GM18498 (cell line): ENCODE results near the gene CWH43.
A peak's percentile ranks its signal among the peaks of the same experiment; 100 is the strongest.
"Not testable (repeated sequence)": the region's sequence is repeated elsewhere in the genome, so short reads cannot be mapped to it uniquely, and the experiment has no call there.

Experiments used
- ATAC-seq: cut with Tn5 transposase; IDR thresholded peaks from one replicate; pipeline ENCODE4 v1.9.1; 2021; ENCODE audit warnings: mild to moderate bottlenecking, moderate library complexity; ENCODE audit not compliant: unreplicated experiment

CWH43 gene

GRCh38 chr4:48974979-48975640 lies 11.0 kb upstream of the CWH43 start:
- ATAC-seq = no peak

- ATAC-seq = no peak
Measured at GRCh38 chr4:48976041-48976440, 10.0 kb upstream of the CWH43 start.

DNA sequence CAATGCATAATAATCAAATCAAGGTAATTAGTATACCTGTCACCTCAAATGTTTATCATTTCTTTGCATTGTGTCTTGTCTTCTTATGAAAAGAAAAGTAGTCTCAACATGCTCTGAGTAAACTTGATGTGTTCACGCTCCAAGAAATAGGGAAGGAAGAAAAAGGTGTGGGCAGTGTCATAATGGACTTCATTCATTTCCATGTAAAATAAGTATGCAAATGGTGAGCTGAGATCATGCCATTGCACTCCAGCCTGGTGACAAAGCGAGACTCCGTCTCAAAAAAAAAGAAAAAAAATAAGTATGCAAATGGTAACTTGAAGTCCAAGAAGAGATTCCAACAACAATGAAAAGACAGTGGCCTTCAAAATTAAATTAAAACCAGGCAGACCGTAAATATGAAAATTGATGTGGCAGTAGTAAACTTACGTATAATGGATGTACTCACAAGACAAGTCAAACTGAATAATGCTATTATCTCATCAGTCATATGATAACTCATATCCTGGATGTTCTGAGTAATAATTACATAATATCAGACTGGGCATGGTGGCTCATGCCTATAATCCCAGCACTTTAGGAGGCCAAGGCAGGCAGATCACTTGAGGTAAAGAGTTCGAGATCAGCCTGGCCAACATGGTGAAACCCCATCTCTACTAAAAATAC lies 6.0 kb upstream of the CWH43 start:
- no peak for ATAC-seq

DNA sequence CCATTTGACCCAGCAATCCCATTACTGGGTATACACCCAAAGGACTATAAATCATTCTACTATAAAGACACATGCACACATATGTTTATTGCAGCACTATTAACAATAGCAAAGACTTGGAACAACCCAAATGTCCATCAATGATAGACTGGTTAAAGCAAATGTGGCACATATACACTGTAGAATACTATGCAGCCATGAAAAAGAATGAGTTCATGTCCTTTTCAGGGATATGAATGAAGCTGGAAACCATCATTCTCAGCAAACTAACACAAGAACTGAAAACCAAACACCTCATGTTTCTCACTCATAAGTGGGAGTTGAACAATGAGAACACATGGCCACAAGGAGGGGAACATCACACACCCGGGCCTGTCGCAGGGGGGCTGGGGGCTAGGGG lies 2.1 kb upstream of the CWH43 start:
- not testable (repeated sequence) for ATAC-seq

DNA sequence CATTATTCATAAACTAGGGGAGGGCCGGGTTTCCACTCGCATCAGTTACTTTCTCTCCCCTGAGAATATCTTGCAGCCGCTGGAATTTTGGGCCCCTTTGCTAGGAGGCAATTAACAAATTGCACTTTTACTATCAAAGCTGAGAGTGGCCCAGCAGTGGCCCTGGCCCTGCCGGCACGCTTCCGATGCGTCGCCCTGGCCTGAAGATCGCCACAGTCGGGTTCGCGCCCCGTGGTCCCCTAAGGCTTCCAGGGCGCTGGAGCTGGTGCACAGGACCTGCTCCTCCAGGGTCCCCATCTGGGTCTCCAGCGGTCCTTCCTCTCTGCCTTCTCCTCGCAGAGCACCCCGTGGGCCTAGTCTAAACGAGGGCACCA lies 486 bp upstream of the CWH43 start:
- no peak for ATAC-seq

DNA sequence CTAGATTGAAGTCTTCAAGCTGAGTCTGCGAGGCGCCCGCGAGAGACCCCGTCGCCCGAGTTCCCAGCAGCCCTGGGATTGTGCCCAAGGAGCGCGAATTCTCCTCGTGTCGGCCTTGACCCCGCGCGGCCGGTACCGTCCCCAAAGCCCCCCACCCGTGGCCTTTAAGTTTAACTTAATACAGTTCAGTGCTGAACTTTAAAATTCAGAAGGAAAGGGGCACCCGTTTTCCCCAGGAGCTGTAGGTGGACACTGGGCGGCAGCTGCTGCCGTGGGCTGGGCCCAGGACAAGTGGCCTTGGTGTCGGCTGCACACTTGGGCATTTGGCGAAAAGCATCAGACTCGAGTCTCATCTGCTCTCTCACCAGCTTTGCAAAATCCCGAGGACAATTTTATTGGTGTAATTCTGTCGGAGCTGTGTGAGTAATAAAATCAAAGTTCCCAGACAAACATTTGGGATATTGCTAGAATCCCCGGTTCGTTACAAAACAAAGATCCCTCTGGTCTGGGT lies 634 bp downstream of the CWH43 start:
- no peak for ATAC-seq

DNA sequence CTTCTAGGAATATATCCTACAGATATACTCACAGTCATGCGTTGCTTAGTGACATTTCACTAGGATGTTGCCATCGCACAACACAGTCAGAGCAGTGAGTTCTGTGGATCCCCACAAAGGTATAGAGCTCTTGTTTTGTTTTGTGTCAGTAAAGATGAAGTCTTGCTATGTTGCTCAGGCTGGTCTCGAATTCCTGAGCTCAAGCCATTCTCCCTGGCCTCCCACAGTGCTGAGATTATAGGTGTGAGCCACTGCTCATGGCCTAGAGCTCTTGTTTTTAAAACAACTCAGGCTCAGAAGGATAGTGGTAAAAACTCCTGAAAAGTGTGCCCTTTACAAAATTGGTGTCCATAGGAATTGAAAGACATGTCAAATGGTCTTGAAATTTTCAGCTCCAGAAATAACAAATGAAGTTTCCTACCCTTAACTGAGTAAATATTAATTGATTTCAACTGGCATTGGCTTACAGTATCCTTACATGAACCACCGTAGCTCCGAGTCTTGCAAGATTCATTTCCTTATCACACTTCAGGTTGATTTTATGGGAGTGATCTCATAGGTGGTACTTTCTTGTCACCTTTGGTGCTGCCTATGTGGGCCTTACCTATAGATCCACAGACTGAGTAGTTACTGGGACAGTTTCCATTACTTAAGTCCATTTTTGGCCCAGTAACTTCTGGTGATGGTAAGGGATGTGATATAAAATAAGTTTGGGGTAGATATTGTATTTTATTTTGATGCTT lies 3.6 kb downstream of the CWH43 start:
- no peak for ATAC-seq

GRCh38 chr4:48991357-48991756 lies 5.3 kb downstream of the CWH43 start:
- no peak for ATAC-seq

- ATAC-seq = no peak
Measured at GRCh38 chr4:48997962-48998361, 11.9 kb downstream of the CWH43 start.

DNA sequence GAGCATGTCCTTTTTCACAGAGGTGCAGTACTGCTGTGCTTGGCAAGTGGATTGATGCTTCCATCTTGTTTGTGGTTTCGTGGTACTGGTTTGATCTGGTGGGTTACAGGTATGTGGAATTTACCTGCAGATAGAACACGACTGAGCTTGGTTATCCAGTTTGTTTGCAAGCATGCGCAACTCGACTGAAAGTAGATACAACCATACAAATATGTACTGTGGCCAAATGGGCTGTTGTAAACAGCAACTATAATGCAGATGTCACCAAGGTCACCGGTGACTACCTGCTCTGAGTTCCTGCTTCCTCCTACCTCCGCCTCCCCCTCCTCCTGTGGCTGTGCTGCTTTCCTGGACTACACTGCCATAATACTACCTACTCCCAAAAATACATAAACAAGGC lies 12.4 kb downstream of the CWH43 start:
- ATAC-seq = no peak

- no peak for ATAC-seq
Measured at GRCh38 chr4:49000806-49001205, 14.7 kb downstream of the CWH43 start.

- ATAC-seq = no peak
Measured at GRCh38 chr4:49002931-49003330, 16.9 kb downstream of the CWH43 start.

- ATAC-seq = no peak
Measured at GRCh38 chr4:49018718-49019295, 32.7 kb downstream of the CWH43 start.

- ATAC-seq = no peak
Measured at GRCh38 chr4:49032440-49033161, 46.5 kb downstream of the CWH43 start.

- ATAC-seq = no peak
Measured at GRCh38 chr4:49036528-49036927, 50.5 kb downstream of the CWH43 start.

- no peak for ATAC-seq
Measured at GRCh38 chr4:49044270-49044669, 58.2 kb downstream of the CWH43 start.

- no peak for ATAC-seq
Measured at GRCh38 chr4:49058306-49058705, 72.2 kb downstream of the CWH43 start.

DNA sequence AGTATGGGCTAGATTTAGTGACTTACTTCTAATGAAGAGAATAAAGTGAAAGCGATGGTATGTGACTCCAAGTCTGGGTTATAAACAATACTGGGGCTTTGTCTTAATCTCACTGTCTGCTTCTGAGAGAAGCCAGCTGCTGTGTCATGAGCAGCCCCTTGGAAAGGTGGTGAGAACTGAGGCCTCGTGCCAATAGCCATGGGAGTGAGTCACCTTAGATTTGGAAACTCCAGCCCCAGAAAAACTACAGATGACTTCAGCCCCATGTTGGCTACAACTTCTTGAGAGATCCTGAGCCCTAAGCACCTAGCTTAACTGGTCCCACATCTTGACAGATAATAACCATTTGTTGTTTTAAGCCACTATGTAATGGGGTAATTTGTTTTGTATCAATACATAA lies 77.6 kb downstream of the CWH43 start:
- ATAC-seq = no peak

DNA sequence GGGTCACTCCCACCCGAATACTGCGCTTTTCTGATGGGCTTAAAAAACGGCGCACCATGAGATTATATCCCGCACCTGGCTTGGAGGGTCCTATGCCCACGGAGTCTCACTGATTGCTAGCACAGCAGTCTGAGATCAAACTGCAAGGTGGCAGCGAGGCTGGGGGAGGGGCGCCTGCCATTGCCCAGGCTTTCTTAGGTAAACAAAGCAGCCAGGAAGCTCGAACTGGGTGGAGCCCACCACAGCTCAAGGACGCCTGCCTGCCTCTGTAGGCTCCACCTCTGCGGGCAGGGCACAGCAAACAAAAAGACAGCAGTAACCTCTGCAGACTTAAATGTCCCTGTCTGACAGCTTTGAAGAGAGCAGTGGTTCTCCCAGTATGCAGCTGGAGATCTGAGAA lies 86.1 kb downstream of the CWH43 start:
- ATAC-seq = not testable (repeated sequence)

- ATAC-seq = peak; percentile 37
Measured at GRCh38 chr4:49091883-49092282, 105.8 kb downstream of the CWH43 start.

DNA sequence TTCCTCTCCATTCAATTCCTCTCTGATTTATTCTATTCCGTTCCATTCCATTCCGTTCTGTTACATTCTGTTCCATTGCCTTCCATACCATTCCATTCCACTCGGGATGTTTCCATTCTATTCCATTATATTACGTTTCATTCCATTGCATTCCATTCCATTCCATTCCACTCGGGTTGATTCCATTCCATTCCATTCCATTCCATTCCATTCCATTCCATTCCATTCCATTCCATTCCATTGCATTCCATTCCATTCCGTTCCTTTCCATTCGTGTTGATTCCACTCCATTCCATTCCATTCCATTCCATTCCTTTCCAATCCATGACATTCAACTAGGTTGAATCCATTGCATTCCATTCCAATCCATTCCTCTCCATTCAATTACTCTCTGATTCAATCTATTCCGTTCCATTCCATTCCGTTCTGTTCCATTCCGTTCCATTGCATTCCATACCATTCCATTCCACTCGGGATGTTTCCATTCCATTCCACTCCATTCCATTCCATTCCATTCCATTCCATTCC lies 106.6 kb downstream of the CWH43 start:
- ATAC-seq = peak; percentile 63
